Right lobe of liver (tissue), 6 donors: Measurements from ENCODE around the gene NDNF. TPM values are rescaled to one million over a fixed set of nuclear protein-coding genes. Genes with fewer than 3 reads are reported as not detected.

ENCODE experiments used
- ATAC-seq, 4 donors: fragments of 200-7000 bp; cut with Tn5 transposase; one replicate each; pipeline ENCODE4 v1.9.1; 2020; ENCODE audit warnings: mild to moderate bottlenecking in 4 of 4, moderate library complexity in 4 of 4
- DNase-seq, 3 donors: peaks; one replicate each; pipeline ENCODE4 v3.0.0-alpha.2; 2020
- H3K27ac ChIP-seq, 3 donors: fragments of 200-600 bp; one replicate each; pipeline ENCODE4 v1.8.0; 2022
- H3K27me3 ChIP-seq, 2 donors: fragments of 200-600 bp; one replicate each; pipeline ENCODE4 v1.8.0; 2022
- H3K36me3 ChIP-seq, 4 donors: fragments of 200-600 bp; sonication (generic) in 1 of 4; one replicate each; pipeline versions ENCODE4 v1.5.1 to v1.8.0; 2017 to 2022; ENCODE audit warnings: control low read depth in 1 of 4
- H3K4me1 ChIP-seq, 4 donors: fragments of 200-600 bp; sonication (generic) in 1 of 4; one replicate each; pipeline versions ENCODE4 v1.5.1 to v1.8.0; 2017 to 2022; ENCODE audit warnings: control low read depth in 1 of 4
- H3K4me3 ChIP-seq, 3 donors: fragments of 200-600 bp; one replicate each; pipeline ENCODE4 v1.8.0; 2022
- H3K9me3 ChIP-seq, 4 donors: fragments of 200-600 bp; sonication (generic) in 1 of 4; one replicate each; pipeline versions ENCODE4 v1.5.1 to v1.8.0; 2017 to 2022; ENCODE audit warnings: control low read depth in 1 of 4
- POLR2A ChIP-seq: fragments of 450-650 bp; IDR thresholded peaks from one replicate; pipeline ENCODE4 v1.6.1; 2017; ENCODE audit warnings: antibody characterized with exemption, mild to moderate bottlenecking
- WGBS: methylation state at CpG from one replicate; pipeline ENCODE4 v1.1.6; 2018; ENCODE audit warnings: low coverage, low lambda C conversion rate; ENCODE audit not compliant: insufficient coverage; ENCODE audit errors: missing lambda C conversion rate; 5-methylcytosine and 5-hydroxymethylcytosine counted together
- intact Hi-C, 2 donors: fragments of 100-400 bp; cut with DNase I; formaldehyde crosslinking; loops; one replicate each; pipeline versions ENCODE4 v1.11.2 to v1.14.1; 2022
- total RNA-seq, 6 experiments: library from RNA; depleted of rRNA in 2 of 6; stranded (reverse); fragments of >200 nt in 2 of 6; fragmentation: NEBNext Ultra II Directional in 3 of 6; extraction: Animal tissue kit (Norgen Biotek cat#: 25700) in 3 of 6; gene quantifications; one replicate each; pipeline versions ENCODE4 v1.1.0 to v1.2.4, GENCODE V29; 2016 to 2023
- TF ChIP-seq, protein P1 (sequence below), 4 donors: fragments of 200-600 bp in 3 of 4; fragments of 450-650 bp in 1 of 4; IDR thresholded peaks; one replicate each; pipeline versions ENCODE4 v1.5.1 to v1.8.0; 2016 to 2022; ENCODE audit warnings: antibody characterized with exemption in 4 of 4, mild to moderate bottlenecking in 2 of 4
- donor health status: DM: no; HTN: yes; CAD: no.
- donor health status: DM: no; HTN: no; CAD: no.
- donor health status: DM: no; HTN: no; CAD: no.
- donor health status: DM: no; HTN: yes; CAD: no.
- donor health status: DM: no; HTN: yes; CAD: no.

Gene NDNF
- total RNA-seq, 6 experiments from 2014 or later: 0.27 to 0.77 (median 0.52) TPM

- intact Hi-C loops: no loop called here
- Histone ChIP-seq H3K27ac (no peak overlapping the region), H3K4me3 (no peak overlapping the region), H3K9me3 (no peaks in the 10 kb centered on the region), H3K4me1 (peaks cover 0 to 14% (median 0%) of the 10 kb centered on the region in 4 donors), H3K27me3 (peaks cover 8 to 20% of the 10 kb centered on the region in 2 donors), H3K36me3 (no peaks in the 10 kb centered on the region)
- WGBS: 30% methylated on average over 5 of the region's 5 CpGs
- ATAC-seq (no peak), DNase-seq (no peak)
- no peak for TF ChIP-seq POLR2A
- TF ChIP-seq, protein P1, sequence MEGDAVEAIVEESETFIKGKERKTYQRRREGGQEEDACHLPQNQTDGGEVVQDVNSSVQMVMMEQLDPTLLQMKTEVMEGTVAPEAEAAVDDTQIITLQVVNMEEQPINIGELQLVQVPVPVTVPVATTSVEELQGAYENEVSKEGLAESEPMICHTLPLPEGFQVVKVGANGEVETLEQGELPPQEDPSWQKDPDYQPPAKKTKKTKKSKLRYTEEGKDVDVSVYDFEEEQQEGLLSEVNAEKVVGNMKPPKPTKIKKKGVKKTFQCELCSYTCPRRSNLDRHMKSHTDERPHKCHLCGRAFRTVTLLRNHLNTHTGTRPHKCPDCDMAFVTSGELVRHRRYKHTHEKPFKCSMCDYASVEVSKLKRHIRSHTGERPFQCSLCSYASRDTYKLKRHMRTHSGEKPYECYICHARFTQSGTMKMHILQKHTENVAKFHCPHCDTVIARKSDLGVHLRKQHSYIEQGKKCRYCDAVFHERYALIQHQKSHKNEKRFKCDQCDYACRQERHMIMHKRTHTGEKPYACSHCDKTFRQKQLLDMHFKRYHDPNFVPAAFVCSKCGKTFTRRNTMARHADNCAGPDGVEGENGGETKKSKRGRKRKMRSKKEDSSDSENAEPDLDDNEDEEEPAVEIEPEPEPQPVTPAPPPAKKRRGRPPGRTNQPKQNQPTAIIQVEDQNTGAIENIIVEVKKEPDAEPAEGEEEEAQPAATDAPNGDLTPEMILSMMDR (IDR thresholded peaks at IDR 0.05): no peak
Measured at GRCh38 chr4:121073672-121074381, 1.5 kb upstream of the NDNF start.

DNA sequence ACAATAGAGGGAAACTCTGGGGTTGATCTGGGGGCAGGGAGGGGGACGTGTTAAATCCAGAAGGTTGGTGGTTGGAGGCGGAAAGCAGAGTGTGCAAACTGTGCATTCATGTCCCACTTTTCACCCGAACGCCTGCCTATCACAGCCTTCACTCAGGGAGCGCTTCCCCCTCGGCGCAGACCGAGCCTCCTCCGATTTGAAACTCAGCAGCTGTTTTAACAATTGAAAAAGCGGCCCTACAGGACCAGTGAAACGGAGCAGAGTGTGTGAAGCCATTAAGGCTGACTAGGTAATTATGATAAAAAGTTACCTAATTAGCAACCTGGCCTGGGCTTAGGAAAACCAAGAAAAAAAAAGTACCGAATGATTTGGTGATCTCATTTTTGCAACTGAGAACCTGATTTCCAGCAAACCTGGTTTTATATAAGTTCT lies 685 bp upstream of the NDNF start:
- Histone ChIP-seq H3K27me3 (peaks cover 8 to 20% of the 10 kb centered on the region in 2 donors), H3K27ac (no peak overlapping the region), H3K9me3 (no peaks in the 10 kb centered on the region), H3K36me3 (no peaks in the 10 kb centered on the region), H3K4me3 (no peak overlapping the region), H3K4me1 (peaks cover 0 to 14% (median 0%) of the 10 kb centered on the region in 4 donors)
- WGBS: 8% methylated on average over 12 of the region's 12 CpGs
- ATAC-seq (peak; percentile 10 to 27 (median 17)), DNase-seq (no peak)
- intact Hi-C loops: no loop called here
- TF ChIP-seq, protein P1 (IDR thresholded peaks at IDR 0.05): no peak

- Histone ChIP-seq H3K27me3 (peaks cover 8 to 20% of the 10 kb centered on the region in 2 donors), H3K27ac (no peak overlapping the region), H3K36me3 (no peaks in the 10 kb centered on the region), H3K4me3 (peak overlapping the region; percentile 26 to 43 (median 38)), H3K4me1 (peaks cover 0 to 14% (median 0%) of the 10 kb centered on the region in 4 donors), H3K9me3 (no peaks in the 10 kb centered on the region)
- 2% methylated on average over 31 of the region's 34 CpGs for whole genome bisulfite sequencing
- no peak for DNase-seq
- intact Hi-C loops: no loop called here
- ATAC-seq: no peak
- TF ChIP-seq, protein P1 (IDR thresholded peaks at IDR 0.05): no peak
- TF ChIP-seq POLR2A: no peak
Measured at GRCh38 chr4:121071640-121072223, 603 bp downstream of the NDNF start.

- intact Hi-C loops: no loop called here
- Histone ChIP-seq H3K36me3 (no peaks in the 10 kb centered on the region), H3K9me3 (no peaks in the 10 kb centered on the region), H3K4me1 (peaks cover 0 to 14% (median 0%) of the 10 kb centered on the region in 4 donors), H3K4me3 (peak overlapping the region; percentile 26 to 43 (median 38)), H3K27ac (no peak overlapping the region), H3K27me3 (peaks cover 8 to 20% of the 10 kb centered on the region in 2 donors)
- TF ChIP-seq, protein P1 (IDR thresholded peaks at IDR 0.05): peak in 1 of 4 donors; percentile 13
- no peak for TF ChIP-seq POLR2A
- ATAC-seq (peak; percentile 45 to 63 (median 54)), DNase-seq (peak; percentile 29 to 51 (median 46))
- WGBS: 8% methylated on average over 34 of the region's 64 CpGs
Measured at GRCh38 chr4:121070696-121071639, 1.4 kb downstream of the NDNF start.
